Epithelial cell of esophagus (primary cell): ENCODE results near the gene CARD8.
"Not testable (repeated sequence)": the region's sequence is repeated elsewhere in the genome, so short reads cannot be mapped to it uniquely, and the experiment has no call there.

Experiments used
- DNase-seq: peaks from one replicate; pipeline ENCODE4 v3.0.0; 2010; ENCODE audit warnings: low read depth
- H3K4me3 ChIP-seq: 2 replicates; pipeline ENCODE4 v1.5.1; 2011; ENCODE audit warnings: mild to moderate bottlenecking, low read length, control low read depth
- CTCF ChIP-seq: IDR thresholded peaks from 2 replicates; pipeline ENCODE4 v1.5.1; 2011; ENCODE audit warnings: low read depth, mild to moderate bottlenecking, low read length, control low read depth, inconsistent platforms; ENCODE audit not compliant: insufficient read depth; ENCODE audit errors: missing control alignments

The CARD8 gene

GRCh38 chr19:48237057-48237456, 18.7 kb downstream of the CARD8 start:
- no peak overlapping the region for H3K4me3 ChIP-seq
- DNase-seq: no peak
- no peak for TF ChIP-seq CTCF

- H3K4me3 ChIP-seq: no peak overlapping the region
- no peak for TF ChIP-seq CTCF
- no peak for DNase-seq
Measured at GRCh38 chr19:48230555-48231129, 25.1 kb downstream of the CARD8 start.

- DNase-seq: no peak
- no peak overlapping the region for H3K4me3 ChIP-seq
- no peak for TF ChIP-seq CTCF
Measured at GRCh38 chr19:48221628-48222027, 34.1 kb downstream of the CARD8 start.

- not testable (repeated sequence) for H3K4me3 ChIP-seq, DNase-seq
Measured at GRCh38 chr19:48220784-48221183, 34.9 kb downstream of the CARD8 start.

- peak; percentile 40 for DNase-seq
- TF ChIP-seq CTCF: no peak
- H3K4me3 ChIP-seq: no peak overlapping the region
Measured at GRCh38 chr19:48218997-48219396, 36.7 kb downstream of the CARD8 start.

- no peak overlapping the region for H3K4me3 ChIP-seq
- TF ChIP-seq CTCF: no peak
- DNase-seq: no peak
Measured at GRCh38 chr19:48216933-48217332, 38.8 kb downstream of the CARD8 start.

GRCh38 chr19:48213959-48214358, 41.8 kb downstream of the CARD8 start:
- no peak overlapping the region for H3K4me3 ChIP-seq
- no peak for TF ChIP-seq CTCF
- no peak for DNase-seq
